KG1 (cell line): ENCODE measurements around the gene TAS1R3.

Experiments used
- DNase-seq: peaks from one replicate; lab custom pipeline; 2025; lab: John Stamatoyannopoulos, UW

The TAS1R3 gene

GRCh38 chr1:1331068-1331965 is at the start of gene TAS1R3:
TAS1R3 (plus strand) TSS chr1:1331280; CDS start chr1:1331346, 66 bp downstream.
- no peak for DNase-seq

GRCh38 chr1:1281533-1282321 is 49.4 kb upstream of the TAS1R3 start:
- no peak for DNase-seq

- DNase-seq = no peak
Observed at GRCh38 chr1:1282998-1283397, 48.1 kb upstream of the TAS1R3 start.

- no peak for DNase-seq
Observed at GRCh38 chr1:1283821-1284220, 47.3 kb upstream of the TAS1R3 start.

- DNase-seq = no peak
Observed at GRCh38 chr1:1284221-1285101, 46.6 kb upstream of the TAS1R3 start.

GRCh38 chr1:1285102-1285571 is 45.9 kb upstream of the TAS1R3 start:
- no peak for DNase-seq

- no peak for DNase-seq
Observed at GRCh38 chr1:1285611-1286311, 45.3 kb upstream of the TAS1R3 start.

GRCh38 chr1:1286313-1287261 is 44.5 kb upstream of the TAS1R3 start:
- no peak for DNase-seq

- DNase-seq = no peak
Observed at GRCh38 chr1:1287288-1288110, 43.6 kb upstream of the TAS1R3 start.

- no peak for DNase-seq
Observed at GRCh38 chr1:1290238-1290731, 40.8 kb upstream of the TAS1R3 start.

GRCh38 chr1:1291023-1291528 is 40.0 kb upstream of the TAS1R3 start:
- no peak for DNase-seq

GRCh38 chr1:1291548-1292441 is 39.3 kb upstream of the TAS1R3 start:
- DNase-seq = no peak

- no peak for DNase-seq
Observed at GRCh38 chr1:1292442-1292779, 38.7 kb upstream of the TAS1R3 start.

GRCh38 chr1:1292851-1293250 is 38.2 kb upstream of the TAS1R3 start:
- no peak for DNase-seq

- DNase-seq = no peak
Observed at GRCh38 chr1:1293263-1294249, 37.5 kb upstream of the TAS1R3 start.

- DNase-seq = no peak
Observed at GRCh38 chr1:1294250-1294890, 36.7 kb upstream of the TAS1R3 start.
